H1 (cell line): ENCODE results near the gene PTGES2. TPM values are rescaled to one million over a fixed set of nuclear protein-coding genes. Genes with fewer than 3 reads are reported as not detected.

Source experiments
- CEBPB ChIP-seq: IDR thresholded peaks from 2 replicates; pipeline ENCODE4 v1.6.1; 2012; ENCODE audit warnings: low read depth, low read length
- CTBP2 ChIP-seq: IDR thresholded peaks from 2 replicates; pipeline ENCODE4 v1.7.0; 2011; ENCODE audit warnings: borderline replicate concordance, mild to moderate bottlenecking, moderate library complexity, mixed read lengths, low read length; ENCODE audit not compliant: insufficient read depth, insufficient read length
- EP300 ChIP-seq, 2 experiments: IDR thresholded peaks; 1 replicate in 1 of 2; 2 replicates in 1 of 2; pipeline ENCODE4 v1.6.1; 2011 to 2012; ENCODE audit warnings: low read depth in 2 of 2, low read length in 2 of 2, mild to moderate bottlenecking in 2 of 2, borderline replicate concordance in 1 of 2, inconsistent platforms in 1 of 2, moderate library complexity in 1 of 2
- EZH2 ChIP-seq: fragments of 200-600 bp; sonication (generic); IDR thresholded peaks from 2 replicates; pipeline ENCODE4 v1.7.1; 2012; ENCODE audit warnings: low read depth, mild to moderate bottlenecking, moderate library complexity, low read length, inconsistent platforms; ENCODE audit not compliant: severe bottlenecking
- KDM1A ChIP-seq: fragments of 200-600, 300-600 bp; sonication (generic); IDR thresholded peaks from 2 replicates; pipeline ENCODE4 v1.7.1; 2016; ENCODE audit warnings: mild to moderate bottlenecking, low read length, borderline replicate concordance
- NANOG ChIP-seq: IDR thresholded peaks from 2 replicates; pipeline ENCODE4 v1.6.1; 2011; ENCODE audit warnings: low read length, low read depth, mild to moderate bottlenecking, inconsistent platforms; ENCODE audit not compliant: insufficient read depth, poor library complexity, severe bottlenecking
- POLR2A ChIP-seq, 2 experiments: IDR thresholded peaks; 1 replicate in 1 of 2; 2 replicates in 1 of 2; pipeline ENCODE4 v1.6.1; 2011; ENCODE audit warnings: low read depth in 2 of 2, low read length in 2 of 2, mild to moderate bottlenecking in 2 of 2; ENCODE audit errors: control extremely low read depth in 1 of 2
- TAF7 ChIP-seq: optimal IDR thresholded peaks from 2 replicates; pipeline ENCODE3; 2011; ENCODE audit warnings: low read depth, mild to moderate bottlenecking, inconsistent platforms, low read length, moderate library complexity, borderline replicate concordance
- ZNF274 ChIP-seq: IDR thresholded peaks from 2 replicates; pipeline ENCODE4 v1.7.0; 2012; ENCODE audit warnings: low read length, borderline replicate concordance; ENCODE audit errors: extremely low read depth
- polyA plus RNA-seq, 7 experiments: library from polyadenylated mRNA; depleted of rRNA in 3 of 7; stranded (reverse) in 5 of 7; unstranded in 2 of 7; fragments of >200 nt in 5 of 7; fragments of 200-250 nt in 2 of 7; gene quantifications; 1 replicate in 5 of 7; 2 replicates in 1 of 7; 4 replicates in 1 of 7; pipeline versions ENCODE4 v1.2.1 to v1.2.3, GENCODE V29; 2011 to 2013; ENCODE audit warnings: missing spikeins in 2 of 7, mixed read lengths in 2 of 7
- total RNA-seq: library from RNA; stranded (reverse); fragmentation: NEBNext Ultra II Directional; extraction: Animal tissue kit (Norgen Biotek cat#: 25700); gene quantifications from 2 replicates; pipeline ENCODE4 v1.2.1, GENCODE V29; 2021

PTGES2 gene
- total and polyA plus RNA-seq, 2 of the 8 experiments (the other 6 are each of a cell fraction or from before 2014, with no cell fraction given): 80.7 to 81.2 TPM

- TF ChIP-seq CTBP2: no peak
- no peak for TF ChIP-seq ZNF274
- TF ChIP-seq EZH2: no peak
- no peak for TF ChIP-seq KDM1A
- TF ChIP-seq TAF7: no peak
- no peak for TF ChIP-seq CEBPB
- no peak for TF ChIP-seq NANOG
- no peak for TF ChIP-seq EP300 (IDR thresholded peaks at IDR 0.05; ENCODE audit: borderline replicate concordance in 1 of 2, low read depth in 2 of 2, low read length in 2 of 2)
- no peak for TF ChIP-seq POLR2A (IDR thresholded peaks at IDR 0.05; ENCODE audit: control extremely low read depth in 1 of 2, low read depth in 2 of 2, low read length in 2 of 2)
Measured at GRCh38 chr9:128145536-128145935, 18.0 kb upstream of the PTGES2 start (continued).
